AG09309 (cell line): ENCODE measurements around the gene ALDH1L1.

Source experiments
- DNase-seq: peaks from one replicate; pipeline ENCODE4 v3.0.0-alpha.2; 2010; ENCODE audit warnings: low read depth
- H3K4me3 ChIP-seq: 2 replicates; pipeline ENCODE4 v1.5.1; 2011; ENCODE audit warnings: mild to moderate bottlenecking, low read depth, low read length, moderate library complexity; ENCODE audit not compliant: control insufficient read depth
- CTCF ChIP-seq: IDR thresholded peaks from 2 replicates; pipeline ENCODE4 v1.5.1; 2011; ENCODE audit warnings: mild to moderate bottlenecking, low read depth, low read length, inconsistent platforms; ENCODE audit not compliant: insufficient read depth, control insufficient read depth; ENCODE audit errors: missing control alignments

The ALDH1L1 gene

GRCh38 chr3:126057501-126057819 lies 122.9 kb downstream of the ALDH1L1 start:
- no peak for TF ChIP-seq CTCF
- H3K4me3 ChIP-seq: no peak overlapping the region
- DNase-seq: no peak

- DNase-seq: no peak
- H3K4me3 ChIP-seq: no peak overlapping the region
- TF ChIP-seq CTCF: no peak
Observed at GRCh38 chr3:126056681-126057500, 123.5 kb downstream of the ALDH1L1 start.

- TF ChIP-seq CTCF: no peak
- no peak for DNase-seq
Observed at GRCh38 chr3:126056088-126056487, 124.3 kb downstream of the ALDH1L1 start.

GRCh38 chr3:126054870-126055269 lies 125.5 kb downstream of the ALDH1L1 start:
- no peak for TF ChIP-seq CTCF
- no peak overlapping the region for H3K4me3 ChIP-seq
- DNase-seq: no peak

More at GRCh38 chr3:126056088-126056487, 124.3 kb downstream of the ALDH1L1 start:
- H3K4me3 ChIP-seq: no peak overlapping the region

GRCh38 chr3:126053949-126054569 lies 126.3 kb downstream of the ALDH1L1 start:
- TF ChIP-seq CTCF: no peak
- DNase-seq: no peak
- H3K4me3 ChIP-seq: no peak overlapping the region
